ENCODE data around the gene FADS3. TPM values are rescaled to one million over a fixed set of nuclear protein-coding genes. Genes with fewer than 3 reads are reported as not detected.

FADS3 gene
- total RNA-seq, 1 experiment from 2014 or later, result 22.6 TPM

DNA sequence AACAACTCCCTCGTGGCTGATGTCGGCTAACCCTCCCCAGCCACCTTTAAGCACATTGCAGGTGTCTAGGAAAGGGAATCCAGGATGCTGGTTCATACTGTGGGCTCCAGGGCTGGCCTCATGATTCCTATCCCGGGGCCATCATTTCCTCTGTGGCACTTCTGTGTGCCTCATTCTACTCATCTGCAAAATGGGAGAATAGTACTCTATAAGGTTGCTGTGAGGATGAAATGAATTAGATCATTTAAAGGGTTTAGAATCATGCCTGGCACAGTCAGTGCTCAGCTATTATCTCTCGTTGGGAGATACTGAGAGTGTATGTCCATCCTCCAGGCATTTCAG is 4.3 kb upstream of the FADS3 start:
- Histone ChIP-seq H3K36me3 (ENCODE audit: control insufficient read depth, insufficient read depth, low read length) (no peaks in the 10 kb centered on the region), H3K27ac (ENCODE audit: low read length) (no peak overlapping the region), H3K9me3 (ENCODE audit: control insufficient read depth, insufficient read depth, low read depth, low read length) (no peaks in the 10 kb centered on the region), H3K27me3 (ENCODE audit: control insufficient read depth, insufficient read depth, low read length) (no peaks in the 10 kb centered on the region), H3K4me1 (ENCODE audit: control insufficient read depth, insufficient read depth, low read length) (peaks cover 1% of the 10 kb centered on the region), H3K4me3 (ENCODE audit: low read depth in 2 of 2, low read length in 2 of 2) (no peak overlapping the region)
- intact Hi-C loops (cut with micrococcal nuclease; ENCODE audit: unreplicated experiment) (loop anchor here (2.0 kb wide), 2 partner anchors 51 to 187 kb away; no protein-coding TSS in a partner anchor), in situ Hi-C loops (cut with HindIII; ENCODE audit: low pct_unique_long_range_greater_than_20kb, low sequenced_read_pairs) (no loop called here)
- ChIA-PET POLR2A (interaction anchor here (0.7 kb wide), 1 partner anchor 26 kb away, joined by 3 read pairs; no protein-coding TSS in a partner anchor), CTCF (interaction anchor here (0.6 to 5.0 kb wide), 3 partner anchors 51 to 213 kb away, joined by 3 to 72 read pairs (median 36); no protein-coding TSS in a partner anchor)
- DNase-seq (ENCODE audit: low read depth, low spot score) (no peak), ATAC-seq (no peak)
- TF ChIP-seq TCF7L2 (IDR thresholded peaks at IDR 0.05; ENCODE audit: low read depth, low read length), result no peak
- no peak for TF ChIP-seq POLR2AphosphoS5 (IDR thresholded peaks at IDR 0.05; ENCODE audit: low read depth, low read length)
- TF ChIP-seq SIN3A (IDR thresholded peaks at IDR 0.05; ENCODE audit: borderline replicate concordance, insufficient read depth, low read depth, low read length), result no peak
- TF ChIP-seq, protein P1, sequence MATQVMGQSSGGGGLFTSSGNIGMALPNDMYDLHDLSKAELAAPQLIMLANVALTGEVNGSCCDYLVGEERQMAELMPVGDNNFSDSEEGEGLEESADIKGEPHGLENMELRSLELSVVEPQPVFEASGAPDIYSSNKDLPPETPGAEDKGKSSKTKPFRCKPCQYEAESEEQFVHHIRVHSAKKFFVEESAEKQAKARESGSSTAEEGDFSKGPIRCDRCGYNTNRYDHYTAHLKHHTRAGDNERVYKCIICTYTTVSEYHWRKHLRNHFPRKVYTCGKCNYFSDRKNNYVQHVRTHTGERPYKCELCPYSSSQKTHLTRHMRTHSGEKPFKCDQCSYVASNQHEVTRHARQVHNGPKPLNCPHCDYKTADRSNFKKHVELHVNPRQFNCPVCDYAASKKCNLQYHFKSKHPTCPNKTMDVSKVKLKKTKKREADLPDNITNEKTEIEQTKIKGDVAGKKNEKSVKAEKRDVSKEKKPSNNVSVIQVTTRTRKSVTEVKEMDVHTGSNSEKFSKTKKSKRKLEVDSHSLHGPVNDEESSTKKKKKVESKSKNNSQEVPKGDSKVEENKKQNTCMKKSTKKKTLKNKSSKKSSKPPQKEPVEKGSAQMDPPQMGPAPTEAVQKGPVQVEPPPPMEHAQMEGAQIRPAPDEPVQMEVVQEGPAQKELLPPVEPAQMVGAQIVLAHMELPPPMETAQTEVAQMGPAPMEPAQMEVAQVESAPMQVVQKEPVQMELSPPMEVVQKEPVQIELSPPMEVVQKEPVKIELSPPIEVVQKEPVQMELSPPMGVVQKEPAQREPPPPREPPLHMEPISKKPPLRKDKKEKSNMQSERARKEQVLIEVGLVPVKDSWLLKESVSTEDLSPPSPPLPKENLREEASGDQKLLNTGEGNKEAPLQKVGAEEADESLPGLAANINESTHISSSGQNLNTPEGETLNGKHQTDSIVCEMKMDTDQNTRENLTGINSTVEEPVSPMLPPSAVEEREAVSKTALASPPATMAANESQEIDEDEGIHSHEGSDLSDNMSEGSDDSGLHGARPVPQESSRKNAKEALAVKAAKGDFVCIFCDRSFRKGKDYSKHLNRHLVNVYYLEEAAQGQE (IDR thresholded peaks at IDR 0.05; ENCODE audit: insufficient read depth in 1 of 2, low read depth in 2 of 2, low read length in 1 of 2), result no peak
- BruUV-seq (replicated peaks), result no TSS peak

DNA sequence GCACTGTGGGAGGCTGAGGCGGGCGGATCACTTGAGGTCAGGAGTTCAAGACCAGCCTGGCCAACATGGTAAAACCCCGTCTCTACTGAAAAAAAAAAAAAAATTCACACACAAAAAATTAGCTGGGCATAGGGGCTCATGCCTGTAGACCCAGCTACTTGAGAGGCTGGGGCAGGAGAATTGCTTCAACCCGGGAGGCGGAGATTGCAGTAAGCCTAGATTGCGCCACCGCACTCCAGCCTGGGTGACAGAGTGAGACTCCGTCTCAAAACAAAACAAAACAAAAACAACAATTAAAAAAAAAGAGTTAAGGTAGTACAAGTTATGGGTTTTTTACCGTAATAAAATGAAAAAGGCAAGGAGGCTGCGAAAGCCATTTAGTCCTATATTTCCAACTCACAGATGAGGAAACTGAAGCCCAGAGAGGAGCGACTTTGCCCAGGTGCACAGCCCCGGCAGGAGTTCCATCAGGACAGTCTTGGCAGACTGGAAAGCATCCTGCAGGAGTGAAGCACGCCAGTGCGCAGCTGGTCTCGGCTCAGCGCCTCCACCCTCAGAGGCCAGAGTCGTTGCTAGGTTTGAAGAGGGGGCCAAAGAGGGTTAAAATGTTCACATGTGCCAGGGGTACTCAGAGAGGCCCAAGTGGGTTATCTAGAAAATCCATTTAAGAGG is 3.8 kb upstream of the FADS3 start:
- intact Hi-C loops (cut with micrococcal nuclease; ENCODE audit: unreplicated experiment), result no loop called here
- ChIA-PET CTCF (interaction anchor here (0.6 kb wide), 2 partner anchors 29 to 51 kb away, joined by 3 read pairs; no protein-coding TSS in a partner anchor), POLR2A (interaction anchor here (0.7 kb wide), 1 partner anchor 25 kb away, joined by 3 read pairs; no protein-coding TSS in a partner anchor)
- H3K27me3 ChIP-seq (ENCODE audit: control insufficient read depth, insufficient read depth, low read length), result no peaks in the 10 kb centered on the region
- DNase-seq (ENCODE audit: low read depth, low spot score), result no peak
- no TSS peak for BruUV-seq (replicated peaks)
- ATAC-seq, result no peak
- no peak overlapping the region for H3K4me3 ChIP-seq (ENCODE audit: low read depth in 2 of 2, low read length in 2 of 2)
- H3K9me3 ChIP-seq (ENCODE audit: control insufficient read depth, insufficient read depth, low read depth, low read length), result no peaks in the 10 kb centered on the region
- TF ChIP-seq POLR2AphosphoS5 (IDR thresholded peaks at IDR 0.05; ENCODE audit: low read depth, low read length) (no peak), TCF7L2 (IDR thresholded peaks at IDR 0.05; ENCODE audit: low read depth, low read length) (no peak), SIN3A (IDR thresholded peaks at IDR 0.05; ENCODE audit: borderline replicate concordance, insufficient read depth, low read depth, low read length) (no peak)
- TF ChIP-seq, protein P2, sequence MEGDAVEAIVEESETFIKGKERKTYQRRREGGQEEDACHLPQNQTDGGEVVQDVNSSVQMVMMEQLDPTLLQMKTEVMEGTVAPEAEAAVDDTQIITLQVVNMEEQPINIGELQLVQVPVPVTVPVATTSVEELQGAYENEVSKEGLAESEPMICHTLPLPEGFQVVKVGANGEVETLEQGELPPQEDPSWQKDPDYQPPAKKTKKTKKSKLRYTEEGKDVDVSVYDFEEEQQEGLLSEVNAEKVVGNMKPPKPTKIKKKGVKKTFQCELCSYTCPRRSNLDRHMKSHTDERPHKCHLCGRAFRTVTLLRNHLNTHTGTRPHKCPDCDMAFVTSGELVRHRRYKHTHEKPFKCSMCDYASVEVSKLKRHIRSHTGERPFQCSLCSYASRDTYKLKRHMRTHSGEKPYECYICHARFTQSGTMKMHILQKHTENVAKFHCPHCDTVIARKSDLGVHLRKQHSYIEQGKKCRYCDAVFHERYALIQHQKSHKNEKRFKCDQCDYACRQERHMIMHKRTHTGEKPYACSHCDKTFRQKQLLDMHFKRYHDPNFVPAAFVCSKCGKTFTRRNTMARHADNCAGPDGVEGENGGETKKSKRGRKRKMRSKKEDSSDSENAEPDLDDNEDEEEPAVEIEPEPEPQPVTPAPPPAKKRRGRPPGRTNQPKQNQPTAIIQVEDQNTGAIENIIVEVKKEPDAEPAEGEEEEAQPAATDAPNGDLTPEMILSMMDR (IDR thresholded peaks at IDR 0.05), result no peak
- TF ChIP-seq, protein P1 (IDR thresholded peaks at IDR 0.05; ENCODE audit: insufficient read depth in 1 of 2, low read depth in 2 of 2, low read length in 1 of 2), result no peak
- H3K4me1 ChIP-seq (ENCODE audit: control insufficient read depth, insufficient read depth, low read length), result peaks cover 6% of the 10 kb centered on the region
- no peak overlapping the region for H3K27ac ChIP-seq (ENCODE audit: low read length)
- in situ Hi-C loops (cut with HindIII; ENCODE audit: low pct_unique_long_range_greater_than_20kb, low sequenced_read_pairs), result no loop called here
- no peaks in the 10 kb centered on the region for H3K36me3 ChIP-seq (ENCODE audit: control insufficient read depth, insufficient read depth, low read length)

All from Panc1 (cell line).